ENCODE results near the gene CGB8.

- no peak for TF ChIP-seq CTCF (IDR thresholded peaks at IDR 0.05; ENCODE audit: low read depth, low read length)
- no peak for TF ChIP-seq POLR2A (IDR thresholded peaks at IDR 0.05; ENCODE audit: extremely low read depth, insufficient read length)
- no peak for TF ChIP-seq MYC (IDR thresholded peaks at IDR 0.05; ENCODE audit: low read depth, low read length)
- TF ChIP-seq MAX (IDR thresholded peaks at IDR 0.05; ENCODE audit: low read depth, low read length), result no peak
Observed at GRCh38 chr19:49064029-49064629, 15.2 kb upstream of the CGB8 start.
